Umbilical cord (tissue), 2 donors: ENCODE measurements around the gene FXYD5. TPM values are rescaled to one million over a fixed set of nuclear protein-coding genes. Genes with fewer than 3 reads are reported as not detected.
"Not testable (repeated sequence)": the region's sequence is repeated elsewhere in the genome, so short reads cannot be mapped to it uniquely, and the experiment has no call there.

Experiments
- DNase-seq: peaks from one replicate; pipeline ENCODE4 v3.0.0-alpha.2; 2015; ENCODE audit warnings: low spot score
- total RNA-seq: library from RNA; depleted of rRNA; stranded (reverse); fragments of >200 nt; gene quantifications from one replicate; pipeline ENCODE4 v1.2.3, GENCODE V29; 2014; ENCODE audit warnings: low replicate concordance; ENCODE audit not compliant: insufficient read depth

FXYD5 gene
- total RNA-seq, 1 donor from 2014 or later, result 12.5 TPM

- no peak for DNase-seq
Measured at GRCh38 chr19:35136977-35137702, 17.4 kb upstream of the FXYD5 start.

GRCh38 chr19:35138305-35138892 is 16.1 kb upstream of the FXYD5 start, which contains the start of gene FXYD1:
FXYD1 (plus strand) TSS chr19:35138824; CDS start chr19:35140080, 1,256 bp downstream.
- DNase-seq, result peak; percentile 88

GRCh38 chr19:35140207-35140961 is 14.2 kb upstream of the FXYD5 start:
- DNase-seq, result no peak

GRCh38 chr19:35140962-35141836 is 13.3 kb upstream of the FXYD5 start:
- DNase-seq, result peak; percentile 89

GRCh38 chr19:35141837-35142605 is 12.5 kb upstream of the FXYD5 start:
- DNase-seq, result peak; percentile 23

- DNase-seq, result peak; percentile 41
Measured at GRCh38 chr19:35142606-35143230, 11.8 kb upstream of the FXYD5 start.

- DNase-seq, result no peak
Measured at GRCh38 chr19:35143231-35143715, 11.3 kb upstream of the FXYD5 start, which contains the start of gene FXYD7. FXYD7 (plus strand) TSS chr19:35143255; CDS start chr19:35143334, 79 bp downstream.

GRCh38 chr19:35143818-35144217 is 10.7 kb upstream of the FXYD5 start:
- no peak for DNase-seq

- DNase-seq, result no peak
Measured at GRCh38 chr19:35144259-35144599, 10.3 kb upstream of the FXYD5 start.

GRCh38 chr19:35144600-35145436 is 9.7 kb upstream of the FXYD5 start:
- DNase-seq, result peak; percentile 55

GRCh38 chr19:35146746-35147459 is 7.6 kb upstream of the FXYD5 start:
- no peak for DNase-seq

GRCh38 chr19:35149463-35149862 is 5.1 kb upstream of the FXYD5 start:
- DNase-seq, result peak; percentile 22

- DNase-seq, result no peak
Measured at GRCh38 chr19:35150445-35150844, 4.1 kb upstream of the FXYD5 start.

- no peak for DNase-seq
Measured at GRCh38 chr19:35151273-35152065, 3.1 kb upstream of the FXYD5 start.

GRCh38 chr19:35153129-35153522 is 1.4 kb upstream of the FXYD5 start:
- DNase-seq, result not testable (repeated sequence)

GRCh38 chr19:35153701-35154524 is 622 bp upstream of the FXYD5 start:
- peak; percentile 31 for DNase-seq

- no peak for DNase-seq
Measured at GRCh38 chr19:35155441-35155840, 906 bp downstream of the FXYD5 start.
